Measurements from ENCODE around the gene IBTK.

DNA sequence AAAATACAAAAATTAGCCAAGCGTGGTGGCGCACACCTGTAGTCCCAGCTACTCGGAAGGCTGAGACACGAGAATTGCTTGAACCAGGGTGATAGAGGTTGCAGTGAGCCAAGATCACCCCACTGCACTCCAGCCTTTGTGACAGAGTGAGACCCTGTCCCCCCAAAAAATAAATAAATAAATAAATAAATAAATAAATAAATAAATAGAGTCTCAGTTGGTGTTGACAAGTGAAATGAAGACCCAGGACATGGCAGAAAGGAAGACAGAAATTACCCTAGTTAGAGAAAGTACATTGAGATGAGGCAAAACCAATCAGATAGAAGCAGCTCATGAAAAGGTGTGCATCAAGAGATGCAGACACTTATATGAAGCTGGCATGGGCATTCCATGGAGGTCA, 105.0 kb downstream of the IBTK start:
- TF ChIP-seq SP1 (IDR thresholded peaks at IDR 0.05; ENCODE audit: low read depth), result no peak
- TF ChIP-seq CEBPB (IDR thresholded peaks at IDR 0.05; ENCODE audit: low read depth), result no peak
- no peak for TF ChIP-seq POLR2A (IDR thresholded peaks at IDR 0.05; ENCODE audit: borderline replicate concordance, extremely low read depth, insufficient read depth, insufficient read length)
- TF ChIP-seq RAD21 (IDR thresholded peaks at IDR 0.05; ENCODE audit: low read depth), result no peak
- TF ChIP-seq, protein P1, sequence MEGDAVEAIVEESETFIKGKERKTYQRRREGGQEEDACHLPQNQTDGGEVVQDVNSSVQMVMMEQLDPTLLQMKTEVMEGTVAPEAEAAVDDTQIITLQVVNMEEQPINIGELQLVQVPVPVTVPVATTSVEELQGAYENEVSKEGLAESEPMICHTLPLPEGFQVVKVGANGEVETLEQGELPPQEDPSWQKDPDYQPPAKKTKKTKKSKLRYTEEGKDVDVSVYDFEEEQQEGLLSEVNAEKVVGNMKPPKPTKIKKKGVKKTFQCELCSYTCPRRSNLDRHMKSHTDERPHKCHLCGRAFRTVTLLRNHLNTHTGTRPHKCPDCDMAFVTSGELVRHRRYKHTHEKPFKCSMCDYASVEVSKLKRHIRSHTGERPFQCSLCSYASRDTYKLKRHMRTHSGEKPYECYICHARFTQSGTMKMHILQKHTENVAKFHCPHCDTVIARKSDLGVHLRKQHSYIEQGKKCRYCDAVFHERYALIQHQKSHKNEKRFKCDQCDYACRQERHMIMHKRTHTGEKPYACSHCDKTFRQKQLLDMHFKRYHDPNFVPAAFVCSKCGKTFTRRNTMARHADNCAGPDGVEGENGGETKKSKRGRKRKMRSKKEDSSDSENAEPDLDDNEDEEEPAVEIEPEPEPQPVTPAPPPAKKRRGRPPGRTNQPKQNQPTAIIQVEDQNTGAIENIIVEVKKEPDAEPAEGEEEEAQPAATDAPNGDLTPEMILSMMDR (IDR thresholded peaks at IDR 0.05 in 2 of 3, conservative IDR thresholded peaks at IDR 0.05 in 1 of 3; ENCODE audit: borderline replicate concordance in 1 of 3, insufficient read depth in 1 of 3, low read depth in 2 of 3, low read length in 2 of 3), result no peak
- TF ChIP-seq EZH2 (IDR thresholded peaks at IDR 0.05), result no peak
- no peak for TF ChIP-seq JUND (IDR thresholded peaks at IDR 0.05)
- TF ChIP-seq ZNF274 (IDR thresholded peaks at IDR 0.05; ENCODE audit: low read depth, low read length), result no peak
- no peak for TF ChIP-seq SIN3A (IDR thresholded peaks at IDR 0.05; ENCODE audit: low read depth)

All from HCT116 (cell line).